ENCODE data around the gene SS18L1.

The SS18L1 gene

DNA sequence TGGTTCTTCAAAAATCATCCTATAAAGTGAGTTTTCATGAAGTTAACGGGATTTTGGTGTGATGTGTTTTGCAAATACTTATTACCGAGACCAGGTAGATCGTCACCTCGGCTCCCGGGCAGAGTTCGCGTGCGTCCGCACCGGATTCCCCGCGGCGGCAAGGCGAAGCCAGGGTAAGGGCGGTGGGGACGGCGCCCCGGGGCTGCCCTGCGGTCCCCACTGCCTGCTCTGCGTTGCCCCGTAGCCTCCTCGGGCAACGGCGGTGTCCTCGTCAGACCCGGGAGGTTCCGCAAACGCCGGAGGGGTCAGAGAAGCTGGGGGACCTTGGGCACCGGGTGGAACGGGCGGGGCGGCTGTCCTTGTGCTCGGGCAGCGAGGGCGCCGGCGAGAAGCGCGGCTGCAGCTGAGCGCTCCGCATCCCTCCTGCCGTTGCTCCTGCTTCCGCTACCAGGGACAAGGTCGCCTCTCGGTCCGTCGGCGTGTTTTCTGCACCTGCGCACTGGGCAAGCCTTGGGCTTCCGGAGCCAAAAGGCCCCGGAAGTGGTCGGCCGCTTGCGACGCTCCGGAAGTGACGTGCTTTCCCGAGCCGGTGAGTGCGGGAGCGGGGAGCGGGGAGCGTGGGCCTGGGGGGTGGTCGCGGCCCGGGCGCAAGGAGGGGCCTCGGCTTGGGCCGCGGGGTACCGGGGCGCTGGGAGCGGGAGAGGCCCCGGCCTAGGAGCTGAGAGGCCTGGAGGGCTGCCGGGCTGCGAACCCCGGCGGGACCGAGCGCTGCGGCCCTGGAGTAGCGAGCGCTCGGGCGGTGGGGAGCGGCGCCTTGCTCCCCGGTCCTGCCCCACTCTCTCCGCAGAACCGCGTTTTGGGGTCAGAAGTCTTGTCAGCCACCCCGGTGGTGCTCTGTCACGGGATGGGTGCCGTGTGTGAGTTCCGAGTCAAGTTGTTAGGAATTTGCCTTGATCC, 39.2 kb downstream of the SS18L1 start, which contains the start of gene MTG2:
Gene MTG2, plus strand, starts transcription at position 560 of the 957 bp plus-strand sequence. CDS start 10,393 bp downstream, outside the sequence.
- Histone ChIP-seq H3K27ac (replicated peaks) (peak within 1 kb of the TSS; percentile 93), H3K4me3 (replicated peaks; ENCODE audit: insufficient read depth, low read length) (peak within 1 kb of the TSS; percentile 82), H3K27me3 (ENCODE audit: insufficient read depth, poor library complexity, severe bottlenecking) (no peaks in the 10 kb centered on the region)
- peak; percentile 97 to 98 for DNase-seq (ENCODE audit: low read depth in 1 of 2, low spot score in 1 of 2)
- TF ChIP-seq, protein P1, sequence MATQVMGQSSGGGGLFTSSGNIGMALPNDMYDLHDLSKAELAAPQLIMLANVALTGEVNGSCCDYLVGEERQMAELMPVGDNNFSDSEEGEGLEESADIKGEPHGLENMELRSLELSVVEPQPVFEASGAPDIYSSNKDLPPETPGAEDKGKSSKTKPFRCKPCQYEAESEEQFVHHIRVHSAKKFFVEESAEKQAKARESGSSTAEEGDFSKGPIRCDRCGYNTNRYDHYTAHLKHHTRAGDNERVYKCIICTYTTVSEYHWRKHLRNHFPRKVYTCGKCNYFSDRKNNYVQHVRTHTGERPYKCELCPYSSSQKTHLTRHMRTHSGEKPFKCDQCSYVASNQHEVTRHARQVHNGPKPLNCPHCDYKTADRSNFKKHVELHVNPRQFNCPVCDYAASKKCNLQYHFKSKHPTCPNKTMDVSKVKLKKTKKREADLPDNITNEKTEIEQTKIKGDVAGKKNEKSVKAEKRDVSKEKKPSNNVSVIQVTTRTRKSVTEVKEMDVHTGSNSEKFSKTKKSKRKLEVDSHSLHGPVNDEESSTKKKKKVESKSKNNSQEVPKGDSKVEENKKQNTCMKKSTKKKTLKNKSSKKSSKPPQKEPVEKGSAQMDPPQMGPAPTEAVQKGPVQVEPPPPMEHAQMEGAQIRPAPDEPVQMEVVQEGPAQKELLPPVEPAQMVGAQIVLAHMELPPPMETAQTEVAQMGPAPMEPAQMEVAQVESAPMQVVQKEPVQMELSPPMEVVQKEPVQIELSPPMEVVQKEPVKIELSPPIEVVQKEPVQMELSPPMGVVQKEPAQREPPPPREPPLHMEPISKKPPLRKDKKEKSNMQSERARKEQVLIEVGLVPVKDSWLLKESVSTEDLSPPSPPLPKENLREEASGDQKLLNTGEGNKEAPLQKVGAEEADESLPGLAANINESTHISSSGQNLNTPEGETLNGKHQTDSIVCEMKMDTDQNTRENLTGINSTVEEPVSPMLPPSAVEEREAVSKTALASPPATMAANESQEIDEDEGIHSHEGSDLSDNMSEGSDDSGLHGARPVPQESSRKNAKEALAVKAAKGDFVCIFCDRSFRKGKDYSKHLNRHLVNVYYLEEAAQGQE (IDR thresholded peaks at IDR 0.05; ENCODE audit: insufficient replicate concordance, low read depth), result peak; percentile 27
- TF ChIP-seq GABPA (IDR thresholded peaks at IDR 0.05; ENCODE audit: low read depth), result peak; percentile 92
- TF ChIP-seq SPI1 (IDR thresholded peaks at IDR 0.05; ENCODE audit: borderline replicate concordance, low read depth), result no peak
- TF ChIP-seq POLR2AphosphoS5 (IDR thresholded peaks at IDR 0.05; ENCODE audit: low read depth), result peak; percentile 96

DNA sequence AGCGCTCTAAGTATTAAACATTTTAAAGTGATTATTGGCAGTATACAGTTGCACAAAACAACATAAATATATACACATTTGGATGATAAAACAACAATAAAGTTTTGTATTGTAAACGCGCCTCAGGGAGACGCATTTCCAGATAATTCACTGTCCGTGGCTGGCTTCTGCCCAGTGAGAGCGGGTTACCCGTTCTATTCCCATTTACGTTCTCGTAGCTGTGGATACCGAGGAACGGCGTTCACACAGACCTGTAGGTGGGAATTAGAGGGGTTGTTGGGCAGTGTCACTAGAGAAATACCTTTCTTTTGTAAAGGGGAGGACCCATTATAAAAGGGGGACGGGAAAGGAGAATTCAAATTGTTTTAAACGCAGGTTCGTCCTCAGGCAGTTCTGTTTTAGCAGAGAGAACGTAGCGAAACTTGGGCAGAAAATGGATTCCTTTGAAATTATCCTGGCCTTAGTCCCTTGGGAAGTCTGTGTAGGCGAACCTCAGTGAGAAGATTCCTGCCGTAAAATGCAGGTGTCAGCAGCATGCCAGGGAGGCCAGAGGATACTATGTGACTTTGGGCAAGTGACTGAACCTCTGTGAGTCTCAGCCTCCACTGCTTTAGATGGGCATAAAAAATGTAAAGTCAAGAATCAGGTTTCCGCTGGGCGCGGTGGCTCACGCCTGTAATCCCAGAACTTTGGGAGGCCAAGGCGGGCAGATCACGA, 40.0 kb downstream of the SS18L1 start:
- DNase-seq (ENCODE audit: low read depth in 1 of 2, low spot score in 1 of 2), result no peak
- Histone ChIP-seq H3K4me3 (replicated peaks; ENCODE audit: insufficient read depth, low read length) (peak overlapping the region; percentile 82), H3K27me3 (ENCODE audit: insufficient read depth, poor library complexity, severe bottlenecking) (no peaks in the 10 kb centered on the region), H3K27ac (replicated peaks) (peak overlapping the region; percentile 93)
- no peak for TF ChIP-seq GABPA (IDR thresholded peaks at IDR 0.05; ENCODE audit: low read depth)
- TF ChIP-seq SPI1 (IDR thresholded peaks at IDR 0.05; ENCODE audit: borderline replicate concordance, low read depth), result no peak
- TF ChIP-seq, protein P2, sequence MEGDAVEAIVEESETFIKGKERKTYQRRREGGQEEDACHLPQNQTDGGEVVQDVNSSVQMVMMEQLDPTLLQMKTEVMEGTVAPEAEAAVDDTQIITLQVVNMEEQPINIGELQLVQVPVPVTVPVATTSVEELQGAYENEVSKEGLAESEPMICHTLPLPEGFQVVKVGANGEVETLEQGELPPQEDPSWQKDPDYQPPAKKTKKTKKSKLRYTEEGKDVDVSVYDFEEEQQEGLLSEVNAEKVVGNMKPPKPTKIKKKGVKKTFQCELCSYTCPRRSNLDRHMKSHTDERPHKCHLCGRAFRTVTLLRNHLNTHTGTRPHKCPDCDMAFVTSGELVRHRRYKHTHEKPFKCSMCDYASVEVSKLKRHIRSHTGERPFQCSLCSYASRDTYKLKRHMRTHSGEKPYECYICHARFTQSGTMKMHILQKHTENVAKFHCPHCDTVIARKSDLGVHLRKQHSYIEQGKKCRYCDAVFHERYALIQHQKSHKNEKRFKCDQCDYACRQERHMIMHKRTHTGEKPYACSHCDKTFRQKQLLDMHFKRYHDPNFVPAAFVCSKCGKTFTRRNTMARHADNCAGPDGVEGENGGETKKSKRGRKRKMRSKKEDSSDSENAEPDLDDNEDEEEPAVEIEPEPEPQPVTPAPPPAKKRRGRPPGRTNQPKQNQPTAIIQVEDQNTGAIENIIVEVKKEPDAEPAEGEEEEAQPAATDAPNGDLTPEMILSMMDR (IDR thresholded peaks at IDR 0.05; ENCODE audit: insufficient read depth, low read length), result no peak
- TF ChIP-seq, protein P1 (IDR thresholded peaks at IDR 0.05; ENCODE audit: insufficient replicate concordance, low read depth), result no peak
- TF ChIP-seq POLR2AphosphoS5 (IDR thresholded peaks at IDR 0.05; ENCODE audit: low read depth), result no peak

DNA sequence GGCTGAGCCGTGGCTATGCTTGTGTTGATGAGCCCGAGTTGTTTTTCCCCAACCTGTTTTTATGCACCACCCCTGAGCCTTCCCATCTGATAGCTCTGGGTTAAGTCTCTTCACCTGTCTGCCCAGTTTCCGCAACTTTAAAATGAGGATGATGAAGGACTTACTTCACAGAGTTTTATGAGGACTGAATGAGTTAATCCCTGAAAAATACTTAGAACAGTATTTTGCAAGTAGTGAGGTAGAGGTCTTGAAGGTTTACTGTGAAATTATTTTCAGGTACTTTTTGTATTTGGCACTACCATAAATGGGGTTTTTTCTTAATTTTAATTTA, 42.5 kb downstream of the SS18L1 start:
- no peaks in the 10 kb centered on the region for H3K27me3 ChIP-seq (ENCODE audit: insufficient read depth, poor library complexity, severe bottlenecking)
- peak overlapping the region; percentile 93 for H3K27ac ChIP-seq (replicated peaks)
- no peak for DNase-seq (ENCODE audit: low read depth in 1 of 2, low spot score in 1 of 2)
- TF ChIP-seq, protein P1 (IDR thresholded peaks at IDR 0.05; ENCODE audit: insufficient replicate concordance, low read depth), result no peak
- TF ChIP-seq GABPA (IDR thresholded peaks at IDR 0.05; ENCODE audit: low read depth) (no peak), POLR2AphosphoS5 (IDR thresholded peaks at IDR 0.05; ENCODE audit: low read depth) (no peak), SPI1 (IDR thresholded peaks at IDR 0.05; ENCODE audit: borderline replicate concordance, low read depth) (no peak)
- TF ChIP-seq, protein P2 (IDR thresholded peaks at IDR 0.05; ENCODE audit: insufficient read depth, low read length), result no peak
- peak overlapping the region; percentile 10 for H3K4me3 ChIP-seq (replicated peaks; ENCODE audit: insufficient read depth, low read length)
